Ishikawa (cell line): ENCODE data around the gene KRT20.

Experiments
- CEBPB ChIP-seq: IDR thresholded peaks from 2 replicates; pipeline ENCODE4 v1.6.1; 2012
- CREB1 ChIP-seq: IDR thresholded peaks from 2 replicates; pipeline ENCODE4 v1.6.1; 2012; ENCODE audit warnings: low read depth
- EP300 ChIP-seq: IDR thresholded peaks from 2 replicates; pipeline ENCODE4 v1.6.1; 2012; ENCODE audit warnings: borderline replicate concordance
- RAD21 ChIP-seq: IDR thresholded peaks from 2 replicates; pipeline ENCODE4 v1.6.1; 2012; ENCODE audit warnings: low read depth
- TEAD4 ChIP-seq: IDR thresholded peaks from 2 replicates; pipeline ENCODE4 v1.6.1; 2012
- YY1 ChIP-seq: IDR thresholded peaks from 2 replicates; pipeline ENCODE4 v1.6.1; 2012; ENCODE audit warnings: low read depth
- TF ChIP-seq, protein P1 (sequence below): IDR thresholded peaks from 2 replicates; pipeline ENCODE4 v1.6.1; 2012
- TF ChIP-seq, protein P2 (sequence below): IDR thresholded peaks from 2 replicates; pipeline ENCODE4 v1.6.1; 2012; ENCODE audit warnings: low read depth, mild to moderate bottlenecking

DNA sequence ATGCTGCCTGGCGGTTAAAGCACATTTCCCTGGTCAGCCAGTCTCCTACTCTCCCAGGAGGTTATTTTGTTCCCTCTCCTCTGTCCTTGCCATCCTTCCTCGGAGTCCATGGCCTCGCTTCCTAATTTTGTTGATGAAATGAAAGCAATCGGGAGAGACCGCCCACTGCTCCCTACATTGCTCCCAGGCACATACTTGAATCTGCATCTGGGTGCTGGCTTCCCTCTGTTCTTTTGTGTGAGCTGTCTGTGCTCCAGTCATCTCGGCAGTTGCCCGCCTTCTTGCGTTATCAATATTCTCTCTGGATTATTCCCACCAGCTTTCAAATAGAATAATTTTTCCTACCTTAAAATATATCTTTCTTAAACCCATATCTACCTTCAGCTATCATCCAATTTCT is 41.3 kb upstream of the KRT20 start:
- TF ChIP-seq TEAD4 (no peak), EP300 (no peak), CEBPB (no peak), RAD21 (no peak), CREB1 (no peak), YY1 (no peak)
- TF ChIP-seq, protein P1, sequence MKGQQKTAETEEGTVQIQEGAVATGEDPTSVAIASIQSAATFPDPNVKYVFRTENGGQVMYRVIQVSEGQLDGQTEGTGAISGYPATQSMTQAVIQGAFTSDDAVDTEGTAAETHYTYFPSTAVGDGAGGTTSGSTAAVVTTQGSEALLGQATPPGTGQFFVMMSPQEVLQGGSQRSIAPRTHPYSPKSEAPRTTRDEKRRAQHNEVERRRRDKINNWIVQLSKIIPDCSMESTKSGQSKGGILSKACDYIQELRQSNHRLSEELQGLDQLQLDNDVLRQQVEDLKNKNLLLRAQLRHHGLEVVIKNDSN, result no peak
- TF ChIP-seq, protein P2, sequence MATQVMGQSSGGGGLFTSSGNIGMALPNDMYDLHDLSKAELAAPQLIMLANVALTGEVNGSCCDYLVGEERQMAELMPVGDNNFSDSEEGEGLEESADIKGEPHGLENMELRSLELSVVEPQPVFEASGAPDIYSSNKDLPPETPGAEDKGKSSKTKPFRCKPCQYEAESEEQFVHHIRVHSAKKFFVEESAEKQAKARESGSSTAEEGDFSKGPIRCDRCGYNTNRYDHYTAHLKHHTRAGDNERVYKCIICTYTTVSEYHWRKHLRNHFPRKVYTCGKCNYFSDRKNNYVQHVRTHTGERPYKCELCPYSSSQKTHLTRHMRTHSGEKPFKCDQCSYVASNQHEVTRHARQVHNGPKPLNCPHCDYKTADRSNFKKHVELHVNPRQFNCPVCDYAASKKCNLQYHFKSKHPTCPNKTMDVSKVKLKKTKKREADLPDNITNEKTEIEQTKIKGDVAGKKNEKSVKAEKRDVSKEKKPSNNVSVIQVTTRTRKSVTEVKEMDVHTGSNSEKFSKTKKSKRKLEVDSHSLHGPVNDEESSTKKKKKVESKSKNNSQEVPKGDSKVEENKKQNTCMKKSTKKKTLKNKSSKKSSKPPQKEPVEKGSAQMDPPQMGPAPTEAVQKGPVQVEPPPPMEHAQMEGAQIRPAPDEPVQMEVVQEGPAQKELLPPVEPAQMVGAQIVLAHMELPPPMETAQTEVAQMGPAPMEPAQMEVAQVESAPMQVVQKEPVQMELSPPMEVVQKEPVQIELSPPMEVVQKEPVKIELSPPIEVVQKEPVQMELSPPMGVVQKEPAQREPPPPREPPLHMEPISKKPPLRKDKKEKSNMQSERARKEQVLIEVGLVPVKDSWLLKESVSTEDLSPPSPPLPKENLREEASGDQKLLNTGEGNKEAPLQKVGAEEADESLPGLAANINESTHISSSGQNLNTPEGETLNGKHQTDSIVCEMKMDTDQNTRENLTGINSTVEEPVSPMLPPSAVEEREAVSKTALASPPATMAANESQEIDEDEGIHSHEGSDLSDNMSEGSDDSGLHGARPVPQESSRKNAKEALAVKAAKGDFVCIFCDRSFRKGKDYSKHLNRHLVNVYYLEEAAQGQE, result no peak
